ENCODE measurements around the gene ANP32A.
A peak's percentile ranks its signal among the peaks of the same experiment; 100 is the strongest.

ANP32A gene

GRCh38 chr15:68819495-68820294 is 1.0 kb downstream of the ANP32A start:
- peak; percentile 49 for DNase-seq

GRCh38 chr15:68818769-68819494 is 1.8 kb downstream of the ANP32A start:
- DNase-seq: peak; percentile 47

- peak; percentile 75 for DNase-seq
Observed at GRCh38 chr15:68818066-68818768, 2.5 kb downstream of the ANP32A start.

GRCh38 chr15:68817304-68818065 is 3.2 kb downstream of the ANP32A start:
- peak; percentile 82 for DNase-seq

- peak; percentile 36 for DNase-seq
Observed at GRCh38 chr15:68816795-68817303, 3.8 kb downstream of the ANP32A start.

GRCh38 chr15:68816158-68816557 is 4.5 kb downstream of the ANP32A start:
- no peak for DNase-seq

GRCh38 chr15:68815598-68815997 is 5.1 kb downstream of the ANP32A start:
- DNase-seq: no peak

GRCh38 chr15:68814596-68814995 is 6.1 kb downstream of the ANP32A start:
- DNase-seq: no peak

- DNase-seq: no peak
Observed at GRCh38 chr15:68812597-68813431, 7.9 kb downstream of the ANP32A start.

- DNase-seq: no peak
Observed at GRCh38 chr15:68812069-68812468, 8.6 kb downstream of the ANP32A start.

GRCh38 chr15:68809517-68809916 is 11.2 kb downstream of the ANP32A start:
- no peak for DNase-seq

GRCh38 chr15:68808770-68809169 is 11.9 kb downstream of the ANP32A start:
- no peak for DNase-seq

- DNase-seq: no peak
Observed at GRCh38 chr15:68808091-68808490, 12.6 kb downstream of the ANP32A start.

GRCh38 chr15:68807249-68807648 is 13.4 kb downstream of the ANP32A start:
- no peak for DNase-seq

- DNase-seq: no peak
Observed at GRCh38 chr15:68806220-68807060, 14.3 kb downstream of the ANP32A start.

GRCh38 chr15:68802373-68802772 is 18.3 kb downstream of the ANP32A start:
- no peak for DNase-seq

- no peak for DNase-seq
Observed at GRCh38 chr15:68801572-68802148, 19.0 kb downstream of the ANP32A start.

- DNase-seq: no peak
Observed at GRCh38 chr15:68800875-68801274, 19.8 kb downstream of the ANP32A start.

- no peak for DNase-seq
Observed at GRCh38 chr15:68798346-68799094, 22.2 kb downstream of the ANP32A start.

Data from CD4-positive, alpha-beta T cell treated with Interleukin-17A for 4 hours (primary cell).